Measurements from ENCODE around the gene CD81. TPM values are rescaled to one million over a fixed set of nuclear protein-coding genes. Genes with fewer than 3 reads are reported as not detected.

The CD81 gene
- total and polyA plus RNA-seq, 7 donors: 75.9 to 155 (median 112) TPM

DNA sequence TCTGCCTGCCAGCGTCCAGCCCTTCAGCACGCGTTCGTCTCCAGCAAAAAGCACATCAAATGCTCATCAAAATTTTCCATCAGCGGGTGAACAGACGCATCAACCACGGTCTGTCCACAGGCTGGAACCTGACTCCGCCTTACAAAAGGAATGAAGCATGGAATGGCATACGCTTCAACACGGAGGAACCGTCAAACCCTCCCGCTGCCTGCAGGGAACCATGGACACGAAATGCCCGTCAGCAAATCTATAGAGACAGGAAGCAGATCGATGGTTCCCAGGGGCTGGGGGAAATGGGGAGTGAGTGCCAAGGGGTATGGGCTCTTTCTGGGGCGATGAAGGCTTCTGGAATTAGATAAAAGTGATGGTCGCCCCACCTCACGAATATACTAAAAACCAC is 39.7 kb downstream of the CD81 start:
- Histone ChIP-seq H3K4me1 (no peaks in the 10 kb centered on the region), H3K27me3 (ENCODE audit: insufficient read depth in 3 of 3, low read length in 2 of 3) (no peaks in the 10 kb centered on the region), H3K36me3 (ENCODE audit: insufficient read depth in 1 of 2, low read depth in 1 of 2) (no peaks in the 10 kb centered on the region), H3K27ac (no peak overlapping the region), H3K9me3 (no peaks in the 10 kb centered on the region), H3K4me3 (no peak overlapping the region)
- ATAC-seq: no peak
- intact Hi-C loops (cut with DNase I): loop anchor here in 1 of 2 donors (10.0 kb wide), 1 partner anchor 252 kb away; the partner anchor contains the start of gene INS
- no peak for TF ChIP-seq CTCF (IDR thresholded peaks at IDR 0.05)
- 68 to 73% (median 69%) methylated on average over 18 of the region's 18 CpGs for WGBS, 3 donors
- DNase-seq: no peak

- TF ChIP-seq CTCF (IDR thresholded peaks at IDR 0.05): no peak
- DNase-seq (peak in 1 of 2 donors; percentile 41), ATAC-seq (no peak)
- Histone ChIP-seq H3K27me3 (ENCODE audit: insufficient read depth in 3 of 3, low read length in 2 of 3) (peaks cover 0 to 6% (median 0%) of the 10 kb centered on the region in 3 donors), H3K4me1 (no peaks in the 10 kb centered on the region), H3K27ac (no peak overlapping the region), H3K36me3 (ENCODE audit: insufficient read depth in 1 of 2, low read depth in 1 of 2) (no peaks in the 10 kb centered on the region), H3K4me3 (no peak overlapping the region), H3K9me3 (no peaks in the 10 kb centered on the region)
- intact Hi-C loops (cut with DNase I): loop anchor here in 1 of 2 donors (10.0 kb wide), 1 partner anchor 253 kb away; the partner anchor contains the start of gene INS
- 76 to 82% (median 78%) methylated on average over 23 to 30 of the region's 30 CpGs for WGBS, 3 donors
These were observed 41.0 kb downstream of the CD81 start for GRCh38 chr11:2417856-2418692.

- 72 to 80% (median 75%) methylated on average over 21 of the region's 21 CpGs for WGBS, 3 donors
- ATAC-seq: no peak
- H3K27ac ChIP-seq: no peak overlapping the region
These were observed 41.7 kb downstream of the CD81 start for GRCh38 chr11:2418693-2419360.

More at GRCh38 chr11:2418693-2419360, 41.7 kb downstream of the CD81 start:
- intact Hi-C loops (cut with DNase I): loop anchor here in 1 of 2 donors (10.0 kb wide), 1 partner anchor 254 kb away; the partner anchor contains the start of gene INS
- Histone ChIP-seq H3K9me3 (no peaks in the 10 kb centered on the region), H3K4me1 (no peaks in the 10 kb centered on the region), H3K4me3 (no peak overlapping the region), H3K36me3 (ENCODE audit: insufficient read depth in 1 of 2, low read depth in 1 of 2) (no peaks in the 10 kb centered on the region), H3K27me3 (ENCODE audit: insufficient read depth in 3 of 3, low read length in 2 of 3) (peaks cover 0 to 6% (median 0%) of the 10 kb centered on the region in 3 donors)
- TF ChIP-seq CTCF (IDR thresholded peaks at IDR 0.05): no peak
- DNase-seq: peak in 1 of 2 donors; percentile 37
